NCI-H748 treated with DMSO at 0.1 percent for 48 hours (cell line): Measurements from ENCODE around the gene ALPI.

Experiments used
- DNase-seq: peaks from one replicate; lab custom pipeline; 2025; lab: John Stamatoyannopoulos, UW

The ALPI gene

GRCh38 chr2:232460171-232460570, 4.2 kb downstream of the ALPI start:
- no peak for DNase-seq

- DNase-seq, result no peak
These were observed 8.0 kb downstream of the ALPI start for GRCh38 chr2:232463701-232464543.

- no peak for DNase-seq
These were observed 8.6 kb downstream of the ALPI start for GRCh38 chr2:232464544-232464885.

DNA sequence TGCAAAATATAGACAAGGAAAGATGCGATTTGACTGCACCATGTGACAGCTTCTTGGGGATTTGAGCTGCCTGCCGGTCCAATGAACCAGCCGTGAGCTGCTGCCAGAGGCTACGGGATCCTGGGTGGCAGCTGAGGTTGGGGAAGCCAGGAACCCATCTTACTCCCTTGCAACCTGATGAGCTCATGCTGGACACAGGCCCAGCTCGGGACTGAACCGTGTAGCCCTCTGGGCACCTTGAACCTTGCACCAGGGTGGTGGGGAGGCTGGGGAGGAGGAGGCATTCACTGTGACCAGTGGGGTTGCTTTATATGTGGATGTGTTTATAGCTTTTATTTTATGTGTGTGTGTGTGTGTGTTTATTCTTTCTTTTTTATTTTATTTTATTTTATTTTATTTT, 9.1 kb downstream of the ALPI start:
- DNase-seq, result no peak

GRCh38 chr2:232466221-232466620, 10.3 kb downstream of the ALPI start:
- DNase-seq, result no peak

GRCh38 chr2:232473467-232473890, 17.5 kb downstream of the ALPI start:
- peak; percentile 9 for DNase-seq

GRCh38 chr2:232476045-232476444, 20.1 kb downstream of the ALPI start:
- DNase-seq, result no peak

GRCh38 chr2:232476791-232477190, 20.8 kb downstream of the ALPI start:
- DNase-seq, result no peak

DNA sequence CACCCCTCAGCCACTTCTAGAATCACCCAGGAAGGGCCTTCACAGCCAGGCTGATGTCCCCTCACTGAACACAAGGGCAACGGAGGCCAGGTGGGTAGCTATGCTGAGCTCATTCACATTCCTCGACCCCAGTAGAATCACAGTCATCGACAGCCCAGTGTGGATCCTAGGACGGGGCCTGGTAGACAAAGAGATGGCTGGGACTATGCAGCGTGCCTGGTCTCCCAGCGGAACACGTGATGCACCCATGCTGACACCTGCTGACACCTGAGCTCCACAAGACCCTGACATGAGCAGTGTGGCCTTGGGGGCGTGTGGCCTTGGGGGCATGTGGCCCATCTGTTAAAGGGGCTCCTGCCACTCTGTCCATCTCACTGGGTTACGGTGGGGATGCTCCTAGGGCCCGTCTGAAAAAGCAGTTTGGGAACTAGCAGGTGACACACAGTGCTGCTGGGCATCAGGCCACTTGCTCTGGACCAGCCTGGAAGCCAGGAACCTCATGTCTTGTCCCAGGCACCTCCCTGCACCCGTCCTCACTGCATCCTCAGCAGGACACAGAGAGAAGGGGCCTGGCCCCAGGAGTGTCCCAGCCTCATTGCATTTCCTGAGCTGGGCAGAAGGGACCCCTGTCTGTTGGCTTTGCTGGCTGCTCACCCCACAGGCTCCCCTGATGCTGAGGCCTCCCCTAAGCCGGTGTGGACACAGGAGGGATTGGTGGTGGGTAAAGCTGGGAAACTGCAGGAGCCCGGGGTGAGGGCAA, 22.0 kb downstream of the ALPI start:
- DNase-seq, result no peak

DNA sequence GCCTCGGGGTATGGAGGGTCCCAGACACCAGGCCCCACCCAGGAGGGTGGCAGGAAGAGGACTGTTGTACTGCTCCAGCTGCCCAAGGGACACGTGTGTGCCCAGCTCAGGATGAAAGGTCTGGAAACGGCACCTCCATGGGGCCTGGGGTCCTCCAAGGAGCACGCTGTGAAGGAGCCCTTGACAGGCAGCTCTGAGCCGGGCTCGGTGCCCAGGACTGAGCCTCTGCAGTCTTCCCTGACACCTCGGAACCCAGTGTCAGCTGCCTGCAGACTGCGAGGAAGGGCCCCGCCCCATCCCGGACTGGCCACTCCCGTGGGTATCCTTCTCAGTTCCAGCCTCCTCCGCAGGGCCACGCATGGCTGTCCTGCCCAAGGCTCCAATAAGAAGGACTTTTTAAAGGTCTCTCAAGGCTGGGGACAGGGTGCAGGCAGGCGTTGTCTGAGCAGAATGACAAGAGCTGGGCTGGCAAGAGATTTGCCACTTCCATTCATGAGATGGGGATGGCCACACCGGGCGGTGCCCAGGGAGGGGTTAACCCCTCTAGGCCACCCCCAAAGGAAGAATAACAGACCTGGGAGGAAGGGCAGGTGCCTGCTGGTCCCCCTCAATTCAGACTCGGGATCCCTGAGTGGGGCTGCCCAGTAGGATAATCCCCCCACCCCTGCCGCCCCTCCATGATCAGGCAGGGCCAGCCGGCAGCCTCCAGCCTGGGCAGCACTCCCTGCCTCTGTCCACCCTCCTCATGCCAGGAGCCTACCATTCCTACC, 22.8 kb downstream of the ALPI start:
- no peak for DNase-seq

GRCh38 chr2:232479341-232480200, 23.6 kb downstream of the ALPI start:
- DNase-seq, result no peak

GRCh38 chr2:232480201-232481190, 24.5 kb downstream of the ALPI start:
- DNase-seq, result no peak

GRCh38 chr2:232481322-232482140, 25.6 kb downstream of the ALPI start:
- no peak for DNase-seq

- DNase-seq, result no peak
These were observed 26.6 kb downstream of the ALPI start for GRCh38 chr2:232482301-232483238.

DNA sequence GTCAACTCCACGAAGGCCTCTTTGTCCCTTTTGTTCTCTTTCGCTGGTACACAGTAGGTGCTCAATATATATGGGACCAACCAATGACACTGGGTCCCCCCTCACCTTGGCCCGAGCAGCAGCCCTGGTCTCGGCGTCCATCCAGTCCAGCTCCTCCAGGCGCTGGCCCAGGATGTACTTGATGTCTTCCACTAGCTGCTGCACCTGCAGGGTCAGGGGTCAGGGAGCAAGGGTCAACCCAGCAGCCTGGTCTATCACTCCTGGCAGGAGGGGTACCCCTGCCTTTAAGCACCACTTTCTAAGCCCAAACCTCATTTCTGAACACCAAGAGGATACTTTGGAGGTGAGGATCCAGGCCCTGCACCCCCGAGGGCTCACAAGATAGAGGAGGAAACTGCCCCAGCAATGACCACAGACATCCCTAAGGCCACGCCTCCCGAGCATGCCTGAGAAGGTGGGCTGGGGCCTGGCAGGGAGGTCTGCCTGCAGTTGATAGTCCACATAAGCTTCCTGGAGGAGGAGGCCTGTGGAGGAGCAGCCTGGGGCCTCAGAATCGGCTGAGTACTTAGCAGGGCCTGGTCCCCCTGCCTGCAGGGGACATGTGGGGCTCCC, 27.5 kb downstream of the ALPI start:
- no peak for DNase-seq

GRCh38 chr2:232483923-232484627, 28.1 kb downstream of the ALPI start:
- no peak for DNase-seq

DNA sequence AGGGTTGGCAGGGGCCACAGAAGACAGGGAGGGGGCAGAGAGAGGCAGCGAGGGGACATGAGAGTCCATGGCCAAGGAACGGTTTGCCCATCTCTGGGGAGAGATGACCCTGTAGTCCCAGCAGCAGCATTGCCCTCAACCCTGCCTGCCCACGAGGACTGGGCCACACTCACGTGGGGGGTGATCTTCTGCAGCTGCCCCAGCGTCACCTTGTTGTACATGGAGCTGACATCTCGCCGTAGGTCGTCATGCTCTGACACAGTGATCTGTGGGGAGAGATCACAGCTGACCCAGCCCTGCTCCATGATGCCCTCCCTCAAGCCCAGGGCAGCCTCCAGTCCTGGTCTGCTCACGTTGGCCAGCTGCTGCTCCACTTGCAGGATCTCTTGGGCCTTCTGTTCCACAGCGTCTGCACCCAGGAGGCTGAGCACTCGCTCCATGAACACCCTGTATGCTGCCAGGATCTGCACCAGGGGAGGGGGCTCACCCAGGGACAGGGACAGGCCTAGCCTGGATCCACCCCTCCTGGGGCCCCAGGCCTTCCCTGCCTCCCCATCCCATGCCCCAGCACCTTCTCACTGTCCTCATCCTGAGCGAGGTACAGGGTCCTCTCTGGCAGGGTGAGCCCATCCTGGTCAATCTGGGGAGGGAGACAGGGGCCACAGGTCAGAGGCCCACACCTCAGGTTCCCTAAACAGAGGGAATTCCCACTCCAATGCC, 28.8 kb downstream of the ALPI start:
- DNase-seq, result no peak
